AG10803 (cell line): ENCODE measurements around the gene TMEM41B.

Source experiments
- DNase-seq: peaks from one replicate; pipeline ENCODE4 v3.0.0; 2010; ENCODE audit warnings: low read depth
- H3K4me3 ChIP-seq: 2 replicates; pipeline ENCODE4 v1.5.1; 2011; ENCODE audit warnings: mild to moderate bottlenecking, low read length, control low read depth
- CTCF ChIP-seq: conservative IDR thresholded peaks from 2 replicates; pipeline ENCODE4 v1.5.1; 2011; ENCODE audit warnings: mild to moderate bottlenecking, low read length, control low read depth, inconsistent platforms

Gene TMEM41B

GRCh38 chr11:9316334-9316733 lies 1.9 kb upstream of the TMEM41B start:
- no peak overlapping the region for H3K4me3 ChIP-seq
- DNase-seq: no peak
- TF ChIP-seq CTCF: no peak

- DNase-seq: no peak
Measured at GRCh38 chr11:9315078-9315688, 790 bp upstream of the TMEM41B start.

GRCh38 chr11:9313648-9314290 lies 624 bp downstream of the TMEM41B start:
- TF ChIP-seq CTCF: no peak
- peak overlapping the region; percentile 92 for H3K4me3 ChIP-seq
- peak; percentile 9 for DNase-seq

More at GRCh38 chr11:9315078-9315688, 790 bp upstream of the TMEM41B start:
- no peak for TF ChIP-seq CTCF
- peak overlapping the region; percentile 68 for H3K4me3 ChIP-seq

GRCh38 chr11:9310485-9311090 lies 3.8 kb downstream of the TMEM41B start:
- DNase-seq: no peak
- H3K4me3 ChIP-seq: no peak overlapping the region
- TF ChIP-seq CTCF: no peak

GRCh38 chr11:9304178-9304577 lies 10.2 kb downstream of the TMEM41B start:
- H3K4me3 ChIP-seq: no peak overlapping the region
- TF ChIP-seq CTCF: no peak
- DNase-seq: no peak

- no peak for TF ChIP-seq CTCF
- DNase-seq: no peak
- H3K4me3 ChIP-seq: no peak overlapping the region
Measured at GRCh38 chr11:9302448-9302847, 11.9 kb downstream of the TMEM41B start.

- no peak for DNase-seq
- H3K4me3 ChIP-seq: no peak overlapping the region
- TF ChIP-seq CTCF: no peak
Measured at GRCh38 chr11:9301720-9302119, 12.7 kb downstream of the TMEM41B start.
